Breast epithelium (tissue), 4 donors: ENCODE data around the gene TGIF1. TPM values are rescaled to one million over a fixed set of nuclear protein-coding genes. Genes with fewer than 3 reads are reported as not detected.
"Not testable (repeated sequence)": the region's sequence is repeated elsewhere in the genome, so short reads cannot be mapped to it uniquely, and the experiment has no call there.

Source experiments
- DNase-seq, 2 donors: peaks; one replicate each; pipeline ENCODE4 v3.0.0-alpha.2; 2019; ENCODE audit warnings: low spot score in 2 of 2
- H3K27ac ChIP-seq, 2 donors: fragments of 200-600 bp; sonication (generic) in 1 of 2; one replicate each; pipeline ENCODE4 v1.5.1; 2016 to 2019; ENCODE audit warnings: mild to moderate bottlenecking in 1 of 2
- H3K27me3 ChIP-seq, 2 donors: fragments of 200-600 bp; sonication (generic) in 1 of 2; one replicate each; pipeline versions ENCODE4 v1.5.1 to v1.6.0; 2017 to 2019; ENCODE audit warnings: control low read depth in 1 of 2, mild to moderate bottlenecking in 1 of 2
- H3K36me3 ChIP-seq: fragments of 200-600 bp; one replicate; pipeline ENCODE4 v1.5.1; 2019
- H3K4me1 ChIP-seq, 2 donors: fragments of 200-600 bp; sonication (generic); one replicate each; pipeline ENCODE4 v1.5.1; 2016 to 2019; ENCODE audit warnings: control low read depth in 1 of 2
- H3K4me3 ChIP-seq, 3 donors: fragments of 200-600 bp; sonication (generic); 1 replicate in 2 of 3; 2 replicates in 1 of 3; pipeline ENCODE4 v1.5.1; 2016 to 2019; ENCODE audit warnings: mild to moderate bottlenecking in 3 of 3, moderate library complexity in 2 of 3
- H3K9me3 ChIP-seq, 2 donors: fragments of 200-600 bp; sonication (generic) in 1 of 2; one replicate each; pipeline ENCODE4 v1.5.1; 2016 to 2019; ENCODE audit warnings: control low read depth in 1 of 2
- CTCF ChIP-seq, 3 donors: fragments of 450-650 bp; IDR thresholded peaks; one replicate each; pipeline ENCODE4 v1.5.1; 2016 to 2017; ENCODE audit warnings: antibody characterized with exemption in 3 of 3, mild to moderate bottlenecking in 3 of 3, moderate library complexity in 3 of 3
- POLR2A ChIP-seq: fragments of 450-650 bp; IDR thresholded peaks from one replicate; pipeline ENCODE4 v1.6.1; 2016; ENCODE audit warnings: antibody characterized with exemption, mild to moderate bottlenecking, moderate library complexity
- POLR2AphosphoS5 ChIP-seq, 3 donors: sonication (generic); formaldehyde crosslinking; IDR thresholded peaks; one replicate each; pipeline ENCODE4 v1.6.1; 2017; ENCODE audit warnings: antibody characterized with exemption in 3 of 3
- intact Hi-C: fragments of 100-400 bp; cut with DNase I; formaldehyde crosslinking; loops from one replicate; pipeline ENCODE4 v1.15.1; 2023; ENCODE audit warnings: low total_unique reads
- total RNA-seq, 3 donors: library from RNA; depleted of rRNA; stranded (reverse); fragments of >200 nt; gene quantifications; one replicate each; pipeline ENCODE4 v1.1.0, GENCODE V29; 2016

Gene TGIF1
- total RNA-seq, 3 donors from 2014 or later = 67.7 to 161 (median 108) TPM

DNA sequence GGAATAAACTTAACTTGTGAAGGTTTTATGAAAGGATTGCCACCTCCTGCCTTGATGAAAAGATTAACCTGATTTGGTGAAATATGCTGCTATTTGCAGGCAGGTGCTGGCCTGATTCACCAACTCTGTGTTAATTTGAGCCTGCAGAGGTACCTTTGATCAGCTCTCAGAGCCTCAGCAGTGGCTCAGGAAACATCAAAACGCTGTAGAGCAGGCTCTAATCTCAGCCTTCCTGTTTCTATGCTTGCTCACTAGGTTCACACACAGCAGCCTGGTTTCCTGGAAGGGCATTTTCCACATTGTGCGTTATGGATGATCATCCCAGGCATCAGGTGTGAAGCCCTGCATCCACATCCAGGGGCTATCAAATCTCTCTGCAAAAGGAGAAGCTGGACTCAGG is 16.9 kb downstream of the TGIF1 start:
- H3K27me3 ChIP-seq = no peaks in the 10 kb centered on the region
- peak overlapping the region in 1 of 2 donors; percentile 26 for H3K27ac ChIP-seq
- no peaks in the 10 kb centered on the region for H3K36me3 ChIP-seq
- no peaks in the 10 kb centered on the region for H3K9me3 ChIP-seq
- no peaks in the 10 kb centered on the region for H3K4me1 ChIP-seq
- intact Hi-C loops = no loop called here
- no peak for DNase-seq
- no peak for TF ChIP-seq POLR2A
- no peak for TF ChIP-seq POLR2AphosphoS5 (IDR thresholded peaks at IDR 0.05)
- TF ChIP-seq CTCF (IDR thresholded peaks at IDR 0.05) = no peak
- H3K4me3 ChIP-seq = no peak overlapping the region

DNA sequence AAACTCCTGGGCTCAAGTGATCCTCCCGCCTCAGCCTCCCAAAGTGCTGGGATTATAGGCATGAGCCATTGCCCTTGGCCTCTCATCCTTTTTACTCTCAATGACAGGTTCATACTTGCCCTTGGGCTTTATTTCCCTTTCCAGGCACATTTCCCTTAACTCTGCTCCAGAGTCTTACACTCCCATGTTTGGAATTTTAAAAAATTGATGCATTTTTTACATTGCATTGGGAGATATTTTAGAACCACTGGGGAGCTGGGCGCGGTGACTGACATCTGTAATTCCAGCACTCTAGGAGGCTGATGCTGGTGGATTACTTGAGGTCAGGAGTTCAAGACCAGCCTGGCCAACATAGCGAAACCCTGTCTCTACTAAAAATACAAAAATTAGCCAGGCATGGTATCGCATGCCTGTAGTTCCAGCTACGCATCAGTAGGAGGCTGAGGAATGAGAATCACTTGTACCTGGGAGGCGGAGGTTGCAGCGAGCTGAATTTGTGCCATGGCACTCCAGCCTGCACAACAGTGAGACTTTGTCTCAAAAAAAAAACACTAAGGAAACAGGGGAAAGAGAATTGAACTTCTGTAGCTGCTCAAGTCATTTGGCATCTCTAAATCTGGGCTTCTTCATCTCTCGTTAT is 18.2 kb downstream of the TGIF1 start:
- no peaks in the 10 kb centered on the region for H3K36me3 ChIP-seq
- no peak overlapping the region for H3K27ac ChIP-seq
- H3K9me3 ChIP-seq = no peaks in the 10 kb centered on the region
- no peak overlapping the region for H3K4me3 ChIP-seq
- intact Hi-C loops = no loop called here
- no peak for DNase-seq
- no peaks in the 10 kb centered on the region for H3K27me3 ChIP-seq
- TF ChIP-seq CTCF (IDR thresholded peaks at IDR 0.05) (no peak), POLR2A (no peak)
- H3K4me1 ChIP-seq = no peaks in the 10 kb centered on the region

DNA sequence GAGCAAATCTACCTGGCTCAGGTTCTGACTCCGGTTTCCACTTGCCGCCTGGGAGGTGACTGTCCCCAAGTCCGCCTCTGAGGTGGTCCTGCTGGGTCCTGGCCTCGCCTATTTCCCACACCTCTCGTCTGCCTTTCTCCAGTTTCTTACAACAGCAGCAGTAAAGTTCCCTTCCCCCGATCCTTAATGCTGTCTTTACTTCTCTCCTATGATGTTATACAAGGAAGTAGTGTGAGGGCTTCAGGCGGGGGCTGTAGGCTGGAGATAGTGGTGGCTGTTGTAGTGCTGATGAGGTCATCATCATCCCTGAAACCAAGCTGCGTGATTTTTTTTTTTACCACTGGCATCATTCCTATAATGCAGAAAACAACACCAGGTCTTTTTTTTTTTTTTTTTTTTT is 18.9 kb downstream of the TGIF1 start:
- Histone ChIP-seq H3K4me3 (no peak overlapping the region), H3K27me3 (no peaks in the 10 kb centered on the region), H3K27ac (no peak overlapping the region), H3K36me3 (no peaks in the 10 kb centered on the region), H3K9me3 (no peaks in the 10 kb centered on the region), H3K4me1 (no peaks in the 10 kb centered on the region)
- no peak for DNase-seq
- TF ChIP-seq POLR2AphosphoS5 (IDR thresholded peaks at IDR 0.05) (no peak), POLR2A (no peak), CTCF (IDR thresholded peaks at IDR 0.05) (no peak)
- intact Hi-C loops = no loop called here

DNA sequence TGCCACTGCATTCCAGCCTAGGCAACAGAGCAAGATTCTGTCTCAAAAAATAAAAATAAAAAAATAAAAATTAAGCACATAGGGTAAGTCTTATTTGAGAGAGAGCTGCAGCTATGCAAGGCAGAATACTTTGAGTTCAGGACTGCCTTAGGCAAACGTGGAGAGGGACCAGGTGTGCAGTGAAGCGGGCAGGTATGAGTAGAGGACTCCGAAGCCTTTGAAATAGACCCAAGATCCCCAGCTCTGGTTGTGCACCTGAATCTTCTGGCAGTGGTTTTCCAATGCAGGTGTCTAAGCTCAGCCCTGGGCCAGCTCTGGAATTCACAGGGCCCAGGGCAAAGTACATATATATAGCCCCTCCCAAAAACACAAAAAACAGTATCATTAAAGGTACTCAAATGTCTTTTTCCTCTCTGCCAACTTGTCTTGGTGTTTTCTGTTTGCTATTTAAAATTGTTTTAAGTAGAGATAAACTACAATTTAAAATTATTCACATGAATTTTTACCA is 21.2 kb downstream of the TGIF1 start:
- Histone ChIP-seq H3K4me3 (no peak overlapping the region), H3K36me3 (no peaks in the 10 kb centered on the region), H3K9me3 (peaks cover 6 to 8% of the 10 kb centered on the region in 2 donors), H3K27ac (no peak overlapping the region), H3K27me3 (no peaks in the 10 kb centered on the region), H3K4me1 (no peaks in the 10 kb centered on the region)
- intact Hi-C loops = no loop called here
- no peak for DNase-seq
- TF ChIP-seq POLR2A (no peak), CTCF (IDR thresholded peaks at IDR 0.05) (no peak), POLR2AphosphoS5 (IDR thresholded peaks at IDR 0.05) (no peak)

DNA sequence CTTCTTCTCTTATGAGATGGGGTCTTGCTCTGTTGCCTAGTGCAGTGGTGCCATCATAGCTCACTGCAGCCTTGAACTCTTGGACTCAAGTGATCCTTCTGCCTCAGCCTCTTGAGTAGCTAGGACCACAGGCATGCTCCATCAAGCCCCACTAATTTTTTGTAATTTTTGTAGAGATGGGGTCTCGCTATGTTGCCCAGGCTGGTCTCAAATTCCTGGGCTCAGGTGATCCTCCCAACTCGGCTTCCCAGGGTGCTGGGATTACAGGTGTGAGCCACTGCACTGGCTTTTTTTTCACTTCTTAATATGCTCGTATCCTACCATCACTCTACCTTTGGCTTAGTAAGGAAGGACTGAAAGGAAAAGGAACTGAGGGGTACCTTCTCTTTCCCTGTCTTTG is 22.1 kb downstream of the TGIF1 start:
- intact Hi-C loops = not testable (repeated sequence)

More for the DNA sequence above, 22.1 kb downstream of the TGIF1 start:
- not testable (repeated sequence) for H3K9me3 ChIP-seq, DNase-seq, H3K4me1 ChIP-seq, H3K27ac ChIP-seq, H3K4me3 ChIP-seq, H3K27me3 ChIP-seq, H3K36me3 ChIP-seq
